ENCODE measurements around the gene PNRC1.
"Not testable (repeated sequence)": the region's sequence is repeated elsewhere in the genome, so short reads cannot be mapped to it uniquely, and the experiment has no call there.

The PNRC1 gene

GRCh38 chr6:89080281-89081128 is at the start of gene PNRC1:
PNRC1 (plus strand) TSS chr6:89080751; CDS start chr6:89080895, 144 bp downstream.
- DNase-seq: peak; percentile 98

GRCh38 chr6:89032599-89032998 is 48.0 kb upstream of the PNRC1 start:
- no peak for DNase-seq

GRCh38 chr6:89033461-89033860 is 47.1 kb upstream of the PNRC1 start:
- DNase-seq: no peak

GRCh38 chr6:89034116-89034515 is 46.4 kb upstream of the PNRC1 start:
- DNase-seq: not testable (repeated sequence)

GRCh38 chr6:89034586-89035251 is 45.8 kb upstream of the PNRC1 start:
- DNase-seq: no peak

- peak; percentile 61 for DNase-seq
These were observed 45.1 kb upstream of the PNRC1 start for GRCh38 chr6:89035252-89036101.

- DNase-seq: no peak
These were observed 43.2 kb upstream of the PNRC1 start for GRCh38 chr6:89037141-89037900.

GRCh38 chr6:89037901-89038293 is 42.7 kb upstream of the PNRC1 start:
- not testable (repeated sequence) for DNase-seq

- DNase-seq: no peak
These were observed 37.9 kb upstream of the PNRC1 start for GRCh38 chr6:89042664-89043063.

- DNase-seq: no peak
These were observed 36.1 kb upstream of the PNRC1 start for GRCh38 chr6:89044328-89045010.

GRCh38 chr6:89045011-89045387 is 35.6 kb upstream of the PNRC1 start:
- DNase-seq: no peak

- DNase-seq: no peak
These were observed 35.0 kb upstream of the PNRC1 start for GRCh38 chr6:89045576-89045975.

GRCh38 chr6:89047473-89047872 is 33.1 kb upstream of the PNRC1 start:
- no peak for DNase-seq

GRCh38 chr6:89048288-89048923 is 32.1 kb upstream of the PNRC1 start:
- no peak for DNase-seq

- DNase-seq: peak; percentile 33
These were observed 31.6 kb upstream of the PNRC1 start for GRCh38 chr6:89048985-89049384.

GRCh38 chr6:89050155-89050554 is 30.4 kb upstream of the PNRC1 start:
- DNase-seq: no peak

GRCh38 chr6:89050697-89051096 is 29.9 kb upstream of the PNRC1 start:
- DNase-seq: no peak

- DNase-seq: no peak
These were observed 28.9 kb upstream of the PNRC1 start for GRCh38 chr6:89051676-89052075.

- DNase-seq: no peak
These were observed 26.3 kb upstream of the PNRC1 start for GRCh38 chr6:89054208-89054607.

- DNase-seq: no peak
These were observed 22.8 kb upstream of the PNRC1 start for GRCh38 chr6:89057759-89058158.

GRCh38 chr6:89058627-89059026 is 21.9 kb upstream of the PNRC1 start:
- no peak for DNase-seq

Measured in T1000 (cell line).